Glomerular endothelial cell (primary cell): ENCODE data around the gene ASH1L. TPM values are rescaled to one million over a fixed set of nuclear protein-coding genes. Genes with fewer than 3 reads are reported as not detected.

Source experiments
- DNase-seq: peaks from one replicate; pipeline ENCODE4 v3.0.0-alpha.2; 2011; ENCODE audit warnings: low read depth, low spot score; ENCODE audit errors: extremely low read depth
- total RNA-seq: library from RNA; depleted of rRNA; stranded (reverse); fragments of >200 nt; gene quantifications from 2 replicates; pipeline ENCODE4 v1.2.3, GENCODE V29; 2015

Gene ASH1L
- total RNA-seq, 1 donor from 2014 or later = 26.6 TPM

DNA sequence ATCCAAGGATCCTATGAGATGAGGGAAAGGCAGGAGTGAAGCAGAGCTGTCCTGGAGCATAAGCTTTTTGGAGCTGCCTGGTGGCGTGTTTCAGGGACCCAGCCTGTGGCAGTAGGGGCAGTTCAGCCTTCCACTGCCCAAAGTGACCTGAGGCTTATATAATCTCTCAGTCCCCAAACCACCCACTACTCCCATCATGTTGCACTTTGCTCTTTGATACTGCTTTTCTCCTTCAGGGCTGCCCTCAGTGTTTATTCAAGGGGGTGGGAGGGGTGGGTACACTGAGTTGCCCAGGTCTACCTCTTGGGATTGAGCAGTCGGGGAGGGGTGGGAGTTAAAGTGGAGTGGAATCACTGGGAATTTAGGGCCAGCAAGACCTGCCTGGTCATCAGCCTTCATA lies 276.1 kb downstream of the ASH1L start:
- DNase-seq = no peak

DNA sequence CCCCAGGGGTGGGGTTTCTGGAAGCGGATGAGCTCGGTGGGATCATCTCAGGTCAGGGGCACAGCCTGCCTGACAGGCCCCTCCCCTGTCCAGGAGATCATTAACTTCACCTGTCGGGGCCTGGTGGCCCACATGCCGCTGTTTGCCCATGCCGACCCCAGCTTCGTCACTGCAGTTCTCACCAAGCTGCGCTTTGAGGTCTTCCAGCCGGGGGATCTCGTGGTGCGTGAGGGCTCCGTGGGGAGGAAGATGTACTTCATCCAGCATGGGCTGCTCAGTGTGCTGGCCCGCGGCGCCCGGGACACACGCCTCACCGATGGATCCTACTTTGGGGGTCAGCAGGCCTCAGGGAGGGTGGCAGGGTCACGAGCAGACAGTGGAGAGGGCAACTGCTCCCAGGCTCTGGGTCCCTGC lies 277.0 kb downstream of the ASH1L start:
- no peak for DNase-seq

Other genes starting within 250 kb of the ASH1L start
- gene RUSC1, start 241.9 kb downstream of the ASH1L start, total RNA-seq = 22.3 and 33.1 TPM in 2 replicates
- 11.0 and 15.9 TPM in 2 replicates for gene MSTO1, start 47.4 kb upstream of the ASH1L start, total RNA-seq
- gene YY1AP1, start 126.0 kb upstream of the ASH1L start, total RNA-seq = 19.8 and 42.1 TPM in 2 replicates
- 136 and 142 TPM in 2 replicates for gene DAP3, start 126.3 kb upstream of the ASH1L start, total RNA-seq